GM13976 (cell line): ENCODE results near the gene TRPM5.

Experiments
- DNase-seq: peaks from one replicate; pipeline ENCODE4 v3.0.0; 2012; ENCODE audit warnings: low spot score
- in situ Hi-C: fragments of 300-500 bp; cut with MboI; formaldehyde crosslinking; loops from one replicate; pipeline ENCODE4 v1.12.0; 2022; ENCODE audit warnings: low sequenced_read_pairs, mixed read lengths, inconsistent platforms; ENCODE audit not compliant: unreplicated experiment
- TF ChIP-seq, protein P1 (sequence below): IDR thresholded peaks from 2 replicates; pipeline ENCODE4 v1.5.1; 2012; ENCODE audit warnings: borderline replicate concordance, mild to moderate bottlenecking; ENCODE audit not compliant: insufficient read depth; ENCODE audit errors: extremely low read depth, missing control alignments, control extremely low read depth

Gene TRPM5

DNA sequence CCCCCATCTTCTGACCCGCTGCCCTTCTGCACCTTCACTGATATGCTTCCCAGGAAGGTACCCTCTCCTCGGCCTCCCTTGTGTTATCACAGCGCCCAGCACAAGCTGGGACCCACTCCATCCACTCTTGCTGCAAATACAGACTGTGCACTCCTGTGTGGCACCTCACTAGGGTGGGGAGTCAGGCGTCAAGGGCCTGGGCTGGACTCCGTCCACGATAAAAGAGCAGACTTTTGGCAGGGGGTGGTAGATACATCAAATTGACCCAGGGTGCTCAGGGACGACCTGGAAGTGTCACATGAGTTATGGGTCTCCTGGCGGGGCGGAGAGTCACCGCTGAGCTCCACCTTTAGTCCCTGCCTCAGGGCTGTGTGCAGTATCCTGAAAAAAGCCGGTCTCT, 908 bp downstream of the TRPM5 start:
- TF ChIP-seq, protein P1, sequence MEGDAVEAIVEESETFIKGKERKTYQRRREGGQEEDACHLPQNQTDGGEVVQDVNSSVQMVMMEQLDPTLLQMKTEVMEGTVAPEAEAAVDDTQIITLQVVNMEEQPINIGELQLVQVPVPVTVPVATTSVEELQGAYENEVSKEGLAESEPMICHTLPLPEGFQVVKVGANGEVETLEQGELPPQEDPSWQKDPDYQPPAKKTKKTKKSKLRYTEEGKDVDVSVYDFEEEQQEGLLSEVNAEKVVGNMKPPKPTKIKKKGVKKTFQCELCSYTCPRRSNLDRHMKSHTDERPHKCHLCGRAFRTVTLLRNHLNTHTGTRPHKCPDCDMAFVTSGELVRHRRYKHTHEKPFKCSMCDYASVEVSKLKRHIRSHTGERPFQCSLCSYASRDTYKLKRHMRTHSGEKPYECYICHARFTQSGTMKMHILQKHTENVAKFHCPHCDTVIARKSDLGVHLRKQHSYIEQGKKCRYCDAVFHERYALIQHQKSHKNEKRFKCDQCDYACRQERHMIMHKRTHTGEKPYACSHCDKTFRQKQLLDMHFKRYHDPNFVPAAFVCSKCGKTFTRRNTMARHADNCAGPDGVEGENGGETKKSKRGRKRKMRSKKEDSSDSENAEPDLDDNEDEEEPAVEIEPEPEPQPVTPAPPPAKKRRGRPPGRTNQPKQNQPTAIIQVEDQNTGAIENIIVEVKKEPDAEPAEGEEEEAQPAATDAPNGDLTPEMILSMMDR = no peak
- in situ Hi-C loops = no loop called here
- DNase-seq = no peak

- TF ChIP-seq, protein P1 = no peak
- DNase-seq = no peak
- in situ Hi-C loops = no loop called here
These were observed 1.7 kb downstream of the TRPM5 start for GRCh38 chr11:2442589-2442988.

GRCh38 chr11:2441171-2441570, 3.1 kb downstream of the TRPM5 start:
- DNase-seq = no peak
- TF ChIP-seq, protein P1 = no peak
- in situ Hi-C loops = no loop called here

DNA sequence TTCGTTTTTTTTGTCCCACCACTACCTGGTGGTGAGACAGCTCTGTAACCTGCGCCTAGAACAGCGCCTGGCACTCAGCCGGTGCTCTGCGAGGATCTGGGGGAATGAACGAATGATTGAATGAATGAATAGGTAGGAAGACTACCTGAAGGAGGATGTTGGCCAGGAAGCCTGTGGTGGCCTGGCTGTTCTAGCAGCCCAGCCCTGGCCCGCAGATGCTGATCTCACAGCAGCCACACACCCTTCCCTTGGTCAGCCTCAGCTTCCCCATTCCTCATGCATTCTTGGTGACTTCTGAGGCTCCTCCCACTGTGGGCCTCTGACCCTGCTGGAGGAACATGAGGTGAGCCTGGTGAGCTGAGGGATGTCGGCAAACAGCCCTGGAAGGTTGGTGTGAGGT, 3.7 kb downstream of the TRPM5 start:
- DNase-seq = no peak
- in situ Hi-C loops = no loop called here
- TF ChIP-seq, protein P1 = no peak

- in situ Hi-C loops = loop anchor here (10.0 kb wide), 1 partner anchor 435 kb away; no protein-coding TSS in a partner anchor
- TF ChIP-seq, protein P1 = no peak
- DNase-seq = no peak
These were observed 4.5 kb downstream of the TRPM5 start for GRCh38 chr11:2439820-2440219.

DNA sequence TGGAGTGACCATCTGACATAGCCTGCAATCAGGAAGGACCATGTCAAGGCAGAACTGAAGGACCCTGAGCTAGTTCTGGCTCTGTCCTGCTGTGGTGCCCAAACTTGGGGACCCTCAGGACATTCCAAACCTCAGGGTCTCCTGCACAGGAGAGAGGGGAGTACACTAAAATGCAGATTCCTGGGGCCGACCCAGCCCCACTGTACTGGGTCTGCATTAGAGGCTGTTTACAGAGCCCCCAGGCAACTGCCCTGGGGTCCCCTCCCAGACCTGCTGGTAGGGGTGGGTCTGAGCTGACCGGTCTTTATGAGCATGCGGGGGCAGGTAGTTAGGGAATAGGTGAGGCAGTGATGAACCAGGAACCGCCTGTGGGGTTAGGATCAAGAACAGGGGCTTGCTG, 6.8 kb downstream of the TRPM5 start:
- TF ChIP-seq, protein P1 = no peak
- no peak for DNase-seq
- in situ Hi-C loops = loop anchor here (10.0 kb wide), 1 partner anchor 437 kb away; no protein-coding TSS in a partner anchor

DNA sequence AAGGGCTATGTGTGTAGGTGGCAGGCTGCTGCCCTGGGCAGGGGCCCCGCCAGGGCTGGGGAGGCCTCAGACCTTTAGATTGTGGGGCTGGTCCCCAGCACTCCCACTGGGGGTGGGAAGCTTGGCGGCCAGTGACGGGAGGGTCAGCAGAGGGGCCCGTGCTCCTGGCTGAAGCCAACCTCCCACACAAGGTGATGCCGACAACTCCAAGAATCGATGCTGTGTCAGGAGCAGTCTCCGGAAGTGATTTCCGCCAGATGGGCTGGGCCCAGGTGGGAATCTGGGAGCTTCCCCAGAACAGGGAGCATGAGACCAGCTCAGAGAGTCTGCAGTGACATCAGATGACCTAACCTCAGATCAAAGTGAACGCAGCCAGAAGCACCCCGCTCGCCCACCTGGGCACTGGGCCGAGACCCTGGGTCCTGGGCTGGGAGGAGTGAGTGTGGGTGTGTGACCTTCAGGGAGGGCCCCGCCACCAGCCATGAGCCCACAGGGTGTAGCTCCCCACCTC, 7.7 kb downstream of the TRPM5 start:
- TF ChIP-seq, protein P1 = no peak
- in situ Hi-C loops = loop anchor here (10.0 kb wide), 1 partner anchor 438 kb away; no protein-coding TSS in a partner anchor

More for the DNA sequence above, 7.7 kb downstream of the TRPM5 start:
- DNase-seq = no peak
